Activated effector memory CD4-positive, alpha-beta T cell treated with anti-CD3 and anti-CD28 coated beads, Interleukin-2, amount 50 U/mL, for 16 hours (primary cell): ENCODE results near the gene ARMC2.
"Not testable (repeated sequence)": the region's sequence is repeated elsewhere in the genome, so short reads cannot be mapped to it uniquely, and the experiment has no call there.

ENCODE experiments used
- DNase-seq: peaks from one replicate; pipeline ENCODE4 v3.0.0-alpha.2; 2020

ARMC2 gene

GRCh38 chr6:108836061-108836460 lies 12.2 kb upstream of the ARMC2 start:
- DNase-seq, result no peak

GRCh38 chr6:108837236-108837971 lies 10.8 kb upstream of the ARMC2 start:
- DNase-seq, result no peak

GRCh38 chr6:108838101-108838717 lies 10.0 kb upstream of the ARMC2 start:
- DNase-seq, result no peak

GRCh38 chr6:108839083-108839642 lies 9.1 kb upstream of the ARMC2 start:
- DNase-seq, result no peak

GRCh38 chr6:108840919-108841318 lies 7.3 kb upstream of the ARMC2 start:
- no peak for DNase-seq

GRCh38 chr6:108841377-108841855 lies 6.8 kb upstream of the ARMC2 start:
- no peak for DNase-seq

- no peak for DNase-seq
Observed at GRCh38 chr6:108844135-108844534, 4.1 kb upstream of the ARMC2 start.

GRCh38 chr6:108845145-108845544 lies 3.1 kb upstream of the ARMC2 start:
- no peak for DNase-seq

GRCh38 chr6:108846101-108846500 lies 2.1 kb upstream of the ARMC2 start:
- DNase-seq, result no peak

- no peak for DNase-seq
Observed at GRCh38 chr6:108846628-108847027, 1.6 kb upstream of the ARMC2 start.

GRCh38 chr6:108847738-108848115 lies 495 bp upstream of the ARMC2 start:
- DNase-seq, result no peak

- no peak for DNase-seq
Observed at GRCh38 chr6:108850669-108851465, 2.6 kb downstream of the ARMC2 start.

- DNase-seq, result no peak
Observed at GRCh38 chr6:108851756-108852155, 3.5 kb downstream of the ARMC2 start.

- DNase-seq, result no peak
Observed at GRCh38 chr6:108853077-108853476, 4.9 kb downstream of the ARMC2 start.

GRCh38 chr6:108862479-108863191 lies 14.4 kb downstream of the ARMC2 start:
- DNase-seq, result no peak

GRCh38 chr6:108865751-108866286 lies 17.6 kb downstream of the ARMC2 start:
- DNase-seq, result not testable (repeated sequence)

- DNase-seq, result no peak
Observed at GRCh38 chr6:108866798-108867197, 18.6 kb downstream of the ARMC2 start.

GRCh38 chr6:108868647-108869046 lies 20.4 kb downstream of the ARMC2 start:
- DNase-seq, result no peak

GRCh38 chr6:108869876-108870275 lies 21.7 kb downstream of the ARMC2 start:
- no peak for DNase-seq

GRCh38 chr6:108870357-108870756 lies 22.1 kb downstream of the ARMC2 start:
- DNase-seq, result no peak

GRCh38 chr6:108872141-108872557 lies 23.9 kb downstream of the ARMC2 start:
- DNase-seq, result peak; percentile 67

GRCh38 chr6:108872575-108872974 lies 24.4 kb downstream of the ARMC2 start:
- no peak for DNase-seq
